T-helper 22 cell (primary cell): ENCODE data around the gene QSOX2.

Experiments
- DNase-seq: peaks from one replicate; pipeline ENCODE4 v3.0.0-alpha.2; 2020; ENCODE audit warnings: low read depth

The QSOX2 gene

GRCh38 chr9:136251264-136252115 is 5.9 kb upstream of the QSOX2 start:
- no peak for DNase-seq

- no peak for DNase-seq
These were observed 5.1 kb upstream of the QSOX2 start for GRCh38 chr9:136250676-136251075.

GRCh38 chr9:136249877-136250559 is 4.4 kb upstream of the QSOX2 start:
- DNase-seq: no peak

- no peak for DNase-seq
These were observed 3.6 kb upstream of the QSOX2 start for GRCh38 chr9:136248951-136249876.

GRCh38 chr9:136247947-136248637 is 2.5 kb upstream of the QSOX2 start:
- no peak for DNase-seq

GRCh38 chr9:136247551-136247916 is 1.9 kb upstream of the QSOX2 start:
- DNase-seq: no peak

- no peak for DNase-seq
These were observed 1.4 kb upstream of the QSOX2 start for GRCh38 chr9:136246849-136247550.

GRCh38 chr9:136244969-136245218 is 718 bp downstream of the QSOX2 start:
- DNase-seq: no peak

GRCh38 chr9:136244122-136244968 is 1.3 kb downstream of the QSOX2 start:
- DNase-seq: no peak

GRCh38 chr9:136243631-136244030 is 2.0 kb downstream of the QSOX2 start:
- DNase-seq: no peak

GRCh38 chr9:136242918-136243525 is 2.6 kb downstream of the QSOX2 start:
- DNase-seq: no peak

- no peak for DNase-seq
These were observed 3.4 kb downstream of the QSOX2 start for GRCh38 chr9:136242248-136242647.

- DNase-seq: no peak
These were observed 4.1 kb downstream of the QSOX2 start for GRCh38 chr9:136241542-136241941.

GRCh38 chr9:136240941-136241340 is 4.7 kb downstream of the QSOX2 start:
- DNase-seq: no peak

- no peak for DNase-seq
These were observed 5.7 kb downstream of the QSOX2 start for GRCh38 chr9:136239983-136240330.

GRCh38 chr9:136239135-136239982 is 6.3 kb downstream of the QSOX2 start:
- DNase-seq: no peak

GRCh38 chr9:136238342-136238732 is 7.3 kb downstream of the QSOX2 start:
- no peak for DNase-seq

GRCh38 chr9:136237486-136238341 is 7.9 kb downstream of the QSOX2 start:
- DNase-seq: no peak
